ENCODE data around the gene CD101. TPM values are rescaled to one million over a fixed set of nuclear protein-coding genes. Genes with fewer than 3 reads are reported as not detected.
"Not testable (repeated sequence)": the region's sequence is repeated elsewhere in the genome, so short reads cannot be mapped to it uniquely, and the experiment has no call there.

CD101 gene
- total and polyA plus RNA-seq, 4 donors, result 2.0 to 17.8 (median 4.4) TPM

- no peak overlapping the region for H3K9ac ChIP-seq (ENCODE audit: insufficient read depth in 1 of 2, low read length in 2 of 2)
- H3K27me3 ChIP-seq (ENCODE audit: control insufficient read depth in 3 of 3, insufficient read depth in 3 of 3, low read length in 2 of 3), result no peaks in the 10 kb centered on the region
- 57 to 73% methylated on average over 2 of the region's 2 CpGs for WGBS, 2 donors
- H3K36me3 ChIP-seq (ENCODE audit: control insufficient read depth in 4 of 4, insufficient read depth in 4 of 4, low read length in 4 of 4), result peaks cover 0 to 13% (median 8%) of the 10 kb centered on the region in 4 donors
- H3K4me1 ChIP-seq (ENCODE audit: control insufficient read depth in 5 of 5, insufficient read depth in 5 of 5, low read length in 5 of 5), result no peaks in the 10 kb centered on the region
- no peak for TF ChIP-seq CTCF (IDR thresholded peaks at IDR 0.05; ENCODE audit: control extremely low read depth, extremely low read depth)
- ATAC-seq (ENCODE audit: insufficient read depth, low FRiP score) (no peak), DNase-seq (peak in 1 of 3 donors; percentile 42)
- H3K9me3 ChIP-seq (ENCODE audit: control insufficient read depth in 4 of 4, insufficient read depth in 3 of 4, low read length in 3 of 4), result peaks cover 0 to 6% (median 0%) of the 10 kb centered on the region in 4 donors
- no peak overlapping the region for H3K27ac ChIP-seq (ENCODE audit: low read depth in 1 of 2, low read length in 1 of 2)
- H3K4me3 ChIP-seq, result no peak overlapping the region
These were observed 28.9 kb upstream of the CD101 start for GRCh38 chr1:116972674-116973030.

- H3K4me3 ChIP-seq; DNase-seq; H3K36me3 ChIP-seq (ENCODE audit: control insufficient read depth in 4 of 4, insufficient read depth in 4 of 4, low read length in 4 of 4); H3K27ac ChIP-seq (ENCODE audit: low read depth in 1 of 2, low read length in 1 of 2); H3K9me3 ChIP-seq (ENCODE audit: control insufficient read depth in 4 of 4, insufficient read depth in 3 of 4, low read length in 3 of 4); ATAC-seq (ENCODE audit: insufficient read depth, low FRiP score); H3K4me1 ChIP-seq (ENCODE audit: control insufficient read depth in 5 of 5, insufficient read depth in 5 of 5, low read length in 5 of 5); H3K9ac ChIP-seq (ENCODE audit: insufficient read depth in 1 of 2, low read length in 2 of 2); H3K27me3 ChIP-seq (ENCODE audit: control insufficient read depth in 3 of 3, insufficient read depth in 3 of 3, low read length in 2 of 3): not testable (repeated sequence)
- 93 to 94% methylated on average over 1 of the region's 1 CpG for WGBS, 2 donors
These were observed 21.3 kb upstream of the CD101 start for GRCh38 chr1:116980309-116980708.

- H3K27me3 ChIP-seq (ENCODE audit: control insufficient read depth in 3 of 3, insufficient read depth in 3 of 3, low read length in 2 of 3), result no peaks in the 10 kb centered on the region
- no peak overlapping the region for H3K27ac ChIP-seq (ENCODE audit: low read depth in 1 of 2, low read length in 1 of 2)
- H3K4me1 ChIP-seq (ENCODE audit: control insufficient read depth in 5 of 5, insufficient read depth in 5 of 5, low read length in 5 of 5), result peaks cover 0 to 1% (median 0%) of the 10 kb centered on the region in 5 donors
- WGBS, 2 donors, result 91 to 97% methylated on average over 2 of the region's 2 CpGs
- no peak for TF ChIP-seq CTCF (IDR thresholded peaks at IDR 0.05; ENCODE audit: control extremely low read depth, extremely low read depth)
- no peak overlapping the region for H3K9ac ChIP-seq (ENCODE audit: insufficient read depth in 1 of 2, low read length in 2 of 2)
- H3K9me3 ChIP-seq (ENCODE audit: control insufficient read depth in 4 of 4, insufficient read depth in 3 of 4, low read length in 3 of 4), result no peaks in the 10 kb centered on the region
- no peak overlapping the region for H3K4me3 ChIP-seq
- ATAC-seq (ENCODE audit: insufficient read depth, low FRiP score), result no peak
- H3K36me3 ChIP-seq (ENCODE audit: control insufficient read depth in 4 of 4, insufficient read depth in 4 of 4, low read length in 4 of 4), result peaks cover 0 to 2% (median 0%) of the 10 kb centered on the region in 4 donors
- DNase-seq, result no peak
These were observed 20.0 kb upstream of the CD101 start for GRCh38 chr1:116981521-116982037.

GRCh38 chr1:116982319-116983004, 19.1 kb upstream of the CD101 start:
- TF ChIP-seq CTCF (IDR thresholded peaks at IDR 0.05; ENCODE audit: control extremely low read depth, extremely low read depth), result no peak
- peaks cover 0 to 7% (median 0%) of the 10 kb centered on the region in 4 donors for H3K36me3 ChIP-seq (ENCODE audit: control insufficient read depth in 4 of 4, insufficient read depth in 4 of 4, low read length in 4 of 4)
- DNase-seq (no peak), ATAC-seq (ENCODE audit: insufficient read depth, low FRiP score) (no peak)
- H3K27me3 ChIP-seq (ENCODE audit: control insufficient read depth in 3 of 3, insufficient read depth in 3 of 3, low read length in 2 of 3), result no peaks in the 10 kb centered on the region
- no peak overlapping the region for H3K27ac ChIP-seq (ENCODE audit: low read depth in 1 of 2, low read length in 1 of 2)
- H3K4me1 ChIP-seq (ENCODE audit: control insufficient read depth in 5 of 5, insufficient read depth in 5 of 5, low read length in 5 of 5), result peaks cover 0 to 1% (median 0%) of the 10 kb centered on the region in 5 donors
- no peak overlapping the region for H3K4me3 ChIP-seq
- H3K9ac ChIP-seq (ENCODE audit: insufficient read depth in 1 of 2, low read length in 2 of 2), result no peak overlapping the region
- no peaks in the 10 kb centered on the region for H3K9me3 ChIP-seq (ENCODE audit: control insufficient read depth in 4 of 4, insufficient read depth in 3 of 4, low read length in 3 of 4)
- 85 to 93% methylated on average over 9 of the region's 9 CpGs for WGBS, 2 donors

Data from lung (tissue), 12 donors.